HG02973 (cell line): ENCODE data around the gene CMAS.
"Not testable (repeated sequence)": the region's sequence is repeated elsewhere in the genome, so short reads cannot be mapped to it uniquely, and the experiment has no call there.

Experiments
- ATAC-seq: cut with Tn5 transposase; IDR thresholded peaks from one replicate; pipeline ENCODE4 v1.9.1; 2021; ENCODE audit warnings: moderate library complexity; ENCODE audit not compliant: unreplicated experiment

Gene CMAS

DNA sequence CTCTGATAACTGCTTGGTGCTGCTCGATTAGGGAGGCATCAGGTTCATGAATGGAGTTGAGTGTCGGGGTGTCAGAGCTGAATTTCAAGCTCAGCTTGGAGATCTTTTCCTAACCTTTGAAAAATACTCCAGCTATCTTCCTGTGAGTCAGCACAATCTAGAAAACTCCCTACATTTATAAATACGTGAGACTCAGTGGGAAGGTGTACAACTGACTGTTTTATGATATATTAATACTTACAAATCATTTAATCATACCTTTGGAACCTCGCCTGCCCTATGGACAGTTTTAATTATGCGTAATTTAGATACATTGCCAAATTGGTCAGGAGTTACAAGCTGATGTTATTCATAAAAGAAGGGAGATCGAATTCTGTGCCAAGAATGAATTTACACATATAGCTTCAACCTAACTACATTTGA is 961 bp downstream of the CMAS start:
- ATAC-seq = no peak

DNA sequence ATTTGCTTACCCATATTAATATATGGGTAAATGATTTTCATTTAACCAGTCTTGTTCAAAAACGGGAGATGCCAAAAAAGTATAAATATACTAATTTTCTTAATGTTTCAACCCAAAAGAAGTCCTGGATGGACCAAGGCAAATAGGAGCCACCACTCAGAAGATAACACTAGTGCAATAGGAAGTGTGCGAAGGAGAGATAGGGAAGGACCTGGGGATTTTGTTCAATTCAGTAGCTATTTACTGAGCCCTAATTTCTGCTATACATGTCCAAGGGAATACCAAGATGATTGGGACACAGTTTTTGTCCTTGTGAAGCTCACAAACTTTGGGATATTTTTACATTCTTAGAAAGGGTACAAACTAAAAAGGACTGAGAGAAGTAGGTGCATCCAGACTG is 1.5 kb downstream of the CMAS start:
- no peak for ATAC-seq

DNA sequence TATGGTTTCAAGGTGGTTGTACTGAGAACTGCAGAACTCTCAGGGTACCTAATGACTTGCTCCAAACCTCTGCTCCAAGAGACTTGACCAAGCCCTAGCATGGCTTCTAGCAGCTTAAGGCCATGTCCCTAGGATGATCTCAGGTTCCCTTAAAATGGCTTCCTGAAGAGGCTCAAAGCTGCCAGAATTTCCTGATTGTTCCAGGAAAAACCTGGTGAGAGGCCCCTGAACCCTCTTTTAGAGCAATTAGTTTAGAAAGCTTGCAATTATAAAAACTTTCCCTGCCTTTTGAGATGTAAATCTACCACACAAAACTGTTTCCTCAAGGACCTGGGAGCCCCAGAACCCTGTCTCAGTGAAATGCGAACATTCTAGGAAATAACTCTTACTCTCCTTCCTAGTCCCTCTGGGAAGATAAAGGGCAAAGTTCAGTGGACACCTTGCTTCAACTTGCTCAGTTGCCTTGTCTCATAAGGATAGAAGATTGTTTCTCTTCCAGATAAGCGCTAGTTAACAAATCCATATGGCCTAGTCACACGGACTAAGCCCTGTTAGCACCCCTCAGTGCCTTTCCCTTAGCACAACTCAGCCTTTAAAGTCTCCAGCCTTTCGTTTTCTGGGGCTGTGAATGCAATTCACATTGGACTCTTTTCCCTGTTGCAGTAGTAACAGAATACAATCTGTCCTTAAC is 2.5 kb downstream of the CMAS start:
- ATAC-seq = no peak

- no peak for ATAC-seq
Observed at GRCh38 chr12:22050078-22050477, 4.1 kb downstream of the CMAS start.

GRCh38 chr12:22051114-22051698 is 5.2 kb downstream of the CMAS start:
- ATAC-seq = no peak

DNA sequence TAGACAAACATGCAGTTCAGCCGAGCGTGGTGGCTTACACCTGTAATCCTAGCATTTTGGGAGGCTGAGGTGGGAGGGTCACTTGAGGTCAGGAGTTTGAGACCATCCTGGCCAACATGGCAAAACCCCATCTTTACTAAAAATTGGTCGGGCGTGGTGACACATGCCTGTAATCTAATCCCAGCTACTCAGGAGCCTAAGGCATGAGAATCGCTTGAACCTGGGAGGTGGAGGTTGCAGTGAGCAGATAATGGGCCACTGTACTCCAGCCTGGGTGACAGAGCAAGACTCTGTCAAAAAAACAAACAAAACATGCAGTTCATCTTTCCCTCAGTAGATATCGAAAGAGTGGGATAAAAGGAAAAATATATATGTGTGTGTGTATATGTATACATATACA is 7.0 kb downstream of the CMAS start:
- not testable (repeated sequence) for ATAC-seq

DNA sequence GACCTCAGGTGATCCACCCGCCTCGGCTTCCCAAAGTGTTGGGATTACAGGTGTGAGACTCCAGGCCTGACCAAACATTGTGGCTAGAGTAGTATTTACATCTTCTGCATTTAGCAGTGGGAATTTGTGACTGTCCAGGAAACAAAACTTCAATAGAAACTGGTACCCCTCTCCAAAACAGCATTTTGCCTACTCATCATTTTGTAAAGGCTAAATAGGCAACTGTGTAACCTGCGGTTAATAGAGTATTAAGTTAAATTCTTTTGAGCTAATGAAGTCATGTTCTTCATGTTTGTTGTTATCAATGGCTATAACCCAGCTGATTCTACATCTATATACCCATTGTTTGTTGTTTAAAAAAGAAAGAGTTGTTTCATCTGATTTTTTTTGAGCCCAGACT is 8.1 kb downstream of the CMAS start:
- no peak for ATAC-seq

DNA sequence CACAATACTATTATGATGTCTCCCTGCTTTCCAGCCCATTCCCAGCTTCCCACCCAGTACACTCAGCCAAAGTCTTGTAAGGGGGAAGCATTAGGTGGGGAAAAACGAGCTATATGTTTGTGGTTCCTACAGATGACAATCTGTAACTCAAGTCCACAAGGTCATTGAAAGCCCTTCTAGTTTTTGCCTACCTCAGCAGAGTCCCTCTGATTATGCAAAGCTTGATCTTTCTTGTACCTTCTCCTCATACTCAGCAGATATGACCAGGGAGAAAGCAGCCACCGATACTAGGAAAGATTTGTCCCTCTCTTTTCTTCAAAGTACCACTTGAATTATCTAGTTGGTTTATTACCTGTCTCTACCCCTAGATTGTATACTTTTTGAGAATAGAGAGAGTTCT is 10.6 kb downstream of the CMAS start:
- no peak for ATAC-seq

GRCh38 chr12:22059976-22060647 is 14.1 kb downstream of the CMAS start:
- ATAC-seq = no peak

DNA sequence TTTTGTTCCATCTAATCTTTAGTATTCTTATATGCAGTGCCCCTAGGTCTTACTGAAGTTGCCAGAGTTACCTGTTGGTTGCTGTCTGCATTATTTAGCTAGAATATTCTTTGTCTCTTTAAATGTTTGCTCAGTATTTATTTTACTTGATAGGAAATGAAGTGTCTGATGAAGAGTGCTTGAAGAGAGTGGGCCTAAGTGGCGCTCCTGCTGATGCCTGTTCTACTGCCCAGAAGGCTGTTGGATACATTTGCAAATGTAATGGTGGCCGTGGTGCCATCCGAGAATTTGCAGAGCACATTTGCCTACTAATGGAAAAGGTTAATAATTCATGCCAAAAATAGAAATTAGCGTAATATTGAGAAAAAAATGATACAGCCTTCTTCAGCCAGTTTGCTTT is 18.9 kb downstream of the CMAS start:
- no peak for ATAC-seq

- ATAC-seq = no peak
Observed at GRCh38 chr12:22066310-22066709, 20.3 kb downstream of the CMAS start.

DNA sequence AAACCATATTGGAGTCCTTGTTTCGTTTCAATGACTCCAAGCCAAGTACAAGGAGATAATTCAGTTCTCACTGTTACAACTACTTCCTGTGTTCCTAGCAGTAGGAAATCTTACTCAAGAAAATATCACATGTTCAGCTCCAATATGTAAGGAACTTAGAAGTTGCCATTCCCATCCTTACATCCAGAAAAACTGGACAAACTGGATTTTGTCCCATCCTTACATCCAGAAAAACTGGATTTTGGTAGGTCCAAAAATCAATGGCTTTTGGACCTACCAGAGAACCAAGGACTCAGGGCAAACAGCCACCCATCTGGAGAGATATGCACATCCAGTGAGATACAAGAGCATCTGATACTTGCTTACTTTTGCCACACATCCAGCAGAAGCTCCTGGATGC is 23.8 kb downstream of the CMAS start:
- ATAC-seq = no peak

GRCh38 chr12:22082190-22082701 is 36.2 kb downstream of the CMAS start:
- ATAC-seq = no peak

- no peak for ATAC-seq
Observed at GRCh38 chr12:22083167-22083566, 37.1 kb downstream of the CMAS start.

DNA sequence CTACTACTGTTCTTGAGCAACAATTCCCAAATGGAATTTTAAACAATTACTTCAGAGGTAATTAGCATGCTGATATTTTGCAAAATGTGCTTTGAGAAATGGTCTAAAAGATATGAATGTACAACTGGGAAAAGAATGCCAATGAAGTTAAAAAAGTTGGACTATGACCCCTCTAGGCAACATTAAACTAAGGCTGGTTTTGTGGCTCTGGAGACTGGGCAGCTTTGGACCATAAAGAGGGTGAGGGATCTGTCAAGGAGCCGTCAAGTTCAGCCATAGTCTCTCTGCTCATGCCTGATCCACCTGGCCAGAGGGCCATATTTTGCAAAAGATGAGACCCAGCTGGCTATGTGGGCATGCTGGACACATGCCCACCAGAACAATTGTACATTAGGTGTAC is 38.8 kb downstream of the CMAS start:
- ATAC-seq = no peak

DNA sequence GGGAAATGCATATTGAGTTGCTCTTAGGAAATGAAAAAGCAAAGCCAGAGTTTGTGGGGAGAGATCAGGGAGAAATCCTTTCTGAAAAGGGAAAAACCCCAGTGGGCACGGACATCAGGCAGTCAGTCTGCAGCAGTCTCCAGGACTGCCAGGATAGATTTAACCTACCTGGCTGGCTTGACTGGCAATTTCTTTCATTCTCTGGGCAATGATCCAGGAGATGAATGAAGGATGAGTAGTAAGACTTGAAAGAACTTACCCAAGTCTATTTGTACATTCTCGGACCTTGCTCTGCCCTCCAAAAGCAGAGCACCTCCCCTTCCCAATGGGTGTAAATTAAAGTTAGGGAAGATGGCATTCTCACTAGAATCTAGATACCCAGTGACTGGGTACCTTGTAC is 42.9 kb downstream of the CMAS start:
- ATAC-seq = no peak

DNA sequence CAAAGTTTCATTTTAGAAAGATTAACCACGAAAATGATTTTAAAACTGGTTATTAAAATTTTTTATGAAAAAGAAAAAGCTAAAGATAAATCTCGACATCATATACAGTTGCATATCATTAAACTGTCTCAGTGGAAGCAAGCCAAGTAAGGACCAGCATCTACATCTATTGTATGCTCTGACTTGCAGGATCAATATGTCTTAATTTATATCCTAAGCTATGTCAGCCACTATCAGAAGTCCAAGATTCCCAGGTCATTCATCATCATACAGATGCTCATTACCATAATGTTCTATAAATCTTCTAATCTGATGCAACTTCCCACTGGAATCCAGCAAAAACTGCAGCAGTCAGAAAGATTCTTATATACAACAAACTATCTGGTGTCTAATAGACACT is 43.5 kb downstream of the CMAS start:
- ATAC-seq = no peak

GRCh38 chr12:22099062-22099461 is 53.0 kb downstream of the CMAS start:
- ATAC-seq = not testable (repeated sequence)

- peak; percentile 63 for ATAC-seq
Observed at GRCh38 chr12:22100958-22101748, 55.1 kb downstream of the CMAS start.

GRCh38 chr12:22101749-22102243 is 55.8 kb downstream of the CMAS start:
- ATAC-seq = peak; percentile 24

- no peak for ATAC-seq
Observed at GRCh38 chr12:22103418-22103817, 57.4 kb downstream of the CMAS start.
